Measurements from ENCODE around the gene CTNND2.

CTNND2 gene

GRCh38 chr5:11675184-11675583, 229.1 kb downstream of the CTNND2 start:
- no peak overlapping the region for H4K8ac ChIP-seq (ENCODE audit: low read depth, low read length)
- H2AFZ ChIP-seq (ENCODE audit: insufficient read depth, low read length, poor library complexity) = no peak overlapping the region
- H3K9me3 ChIP-seq (ENCODE audit: insufficient read depth, low read depth, low read length) = no peaks in the 10 kb centered on the region
- H3K36me3 ChIP-seq (ENCODE audit: control insufficient read depth in 1 of 2, insufficient read depth in 2 of 2, low read length in 2 of 2) = no peaks in the 10 kb centered on the region
- H3K18ac ChIP-seq (ENCODE audit: low read length) = no peak overlapping the region
- DNase-seq = no peak
- H2BK120ac ChIP-seq (ENCODE audit: insufficient read depth, low read length, poor library complexity) = no peak overlapping the region
- H2BK12ac ChIP-seq (ENCODE audit: low read length) = no peak overlapping the region
- no peak overlapping the region for H3K14ac ChIP-seq (ENCODE audit: low read length)
- H4K91ac ChIP-seq (ENCODE audit: low read depth, low read length) = no peak overlapping the region
- WGBS (ENCODE audit: extremely low coverage, insufficient coverage, insufficient read length) = no CpG with 5 or more reads among the region's 2 CpGs
- peaks cover 4 to 7% of the 10 kb centered on the region in 2 experiments for H3K4me1 ChIP-seq (ENCODE audit: control insufficient read depth in 1 of 2, insufficient read depth in 2 of 2, low read length in 2 of 2)
- H3K27me3 ChIP-seq (ENCODE audit: insufficient read depth, low read length) = no peaks in the 10 kb centered on the region
- no peak overlapping the region for H3K4me3 ChIP-seq (ENCODE audit: low read depth, low read length)
- no peak overlapping the region for H4K12ac ChIP-seq (ENCODE audit: low read depth, low read length)
- no peak overlapping the region for H3K4ac ChIP-seq (ENCODE audit: low read depth, low read length)
- no peak overlapping the region for H2AK5ac ChIP-seq (ENCODE audit: low read length)
- no peak overlapping the region for H3K23ac ChIP-seq (ENCODE audit: low read length)
- H3K4me2 ChIP-seq (ENCODE audit: low read length) = no peak overlapping the region
- H3K27ac ChIP-seq (ENCODE audit: low read depth, low read length) = no peak overlapping the region
- no peaks in the 10 kb centered on the region for H3K79me1 ChIP-seq (ENCODE audit: low read length)
- H2BK5ac ChIP-seq (ENCODE audit: low read depth, low read length, poor library complexity) = no peak overlapping the region
- no peak overlapping the region for H3K9ac ChIP-seq (ENCODE audit: low read length)
- no peaks in the 10 kb centered on the region for H3K79me2 ChIP-seq (ENCODE audit: control insufficient read depth, insufficient read depth, low read length, poor library complexity)

DNA sequence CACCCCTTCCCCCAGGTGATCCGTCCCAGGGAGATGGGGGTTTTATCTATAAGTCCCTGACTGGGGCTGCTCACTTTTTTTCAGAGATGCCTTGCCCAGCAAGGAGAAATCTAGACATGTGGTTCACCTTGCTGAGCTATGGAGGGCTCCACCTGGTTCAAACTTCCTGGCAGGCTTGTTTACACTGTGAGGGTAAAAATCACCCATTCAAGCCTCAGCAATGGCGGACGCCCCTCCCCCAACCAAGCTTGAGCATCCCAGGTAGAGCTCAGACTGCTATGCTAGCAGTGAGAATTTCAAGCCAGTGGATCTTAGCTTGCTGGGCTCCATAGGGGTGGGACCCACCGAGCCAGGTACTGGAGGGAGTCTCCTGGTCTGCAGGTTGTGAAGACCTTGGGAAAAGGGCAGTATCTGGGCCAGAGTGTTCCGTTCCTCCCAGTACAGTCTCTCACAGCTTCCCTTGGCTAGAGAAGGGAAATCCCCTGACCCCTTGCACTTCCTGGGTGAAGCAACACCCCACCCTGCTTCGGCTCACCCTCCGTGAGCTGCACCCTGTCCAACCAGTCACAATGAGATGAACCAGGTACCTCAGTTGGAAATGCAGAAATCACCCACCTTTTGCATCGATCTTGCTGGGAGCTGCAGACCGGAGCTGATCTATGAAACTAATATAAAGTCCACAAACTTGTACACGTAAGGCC, 231.7 kb downstream of the CTNND2 start:
- Histone ChIP-seq H3K9ac (ENCODE audit: low read length) (no peak overlapping the region), H3K27me3 (ENCODE audit: insufficient read depth, low read length) (no peaks in the 10 kb centered on the region), H3K79me1 (ENCODE audit: low read length) (no peaks in the 10 kb centered on the region), H3K27ac (ENCODE audit: low read depth, low read length) (no peak overlapping the region), H2AFZ (ENCODE audit: insufficient read depth, low read length, poor library complexity) (no peak overlapping the region), H3K79me2 (ENCODE audit: control insufficient read depth, insufficient read depth, low read length, poor library complexity) (no peaks in the 10 kb centered on the region), H2BK120ac (ENCODE audit: insufficient read depth, low read length, poor library complexity) (no peak overlapping the region), H3K4me3 (ENCODE audit: low read depth, low read length) (no peak overlapping the region), H3K9me3 (ENCODE audit: insufficient read depth, low read depth, low read length) (no peaks in the 10 kb centered on the region), H3K23ac (ENCODE audit: low read length) (no peak overlapping the region), H4K91ac (ENCODE audit: low read depth, low read length) (no peak overlapping the region), H3K4ac (ENCODE audit: low read depth, low read length) (no peak overlapping the region), H2AK5ac (ENCODE audit: low read length) (no peak overlapping the region), H3K4me2 (ENCODE audit: low read length) (no peak overlapping the region), H3K14ac (ENCODE audit: low read length) (no peak overlapping the region), H4K8ac (ENCODE audit: low read depth, low read length) (no peak overlapping the region), H3K18ac (ENCODE audit: low read length) (no peak overlapping the region), H4K12ac (ENCODE audit: low read depth, low read length) (no peak overlapping the region), H3K4me1 (ENCODE audit: control insufficient read depth in 1 of 2, insufficient read depth in 2 of 2, low read length in 2 of 2) (peaks cover 0 to 2% of the 10 kb centered on the region in 2 experiments), H2BK12ac (ENCODE audit: low read length) (no peak overlapping the region), H3K36me3 (ENCODE audit: control insufficient read depth in 1 of 2, insufficient read depth in 2 of 2, low read length in 2 of 2) (no peaks in the 10 kb centered on the region), H2BK5ac (ENCODE audit: low read depth, low read length, poor library complexity) (no peak overlapping the region)
- WGBS (ENCODE audit: extremely low coverage, insufficient coverage, insufficient read length) = no CpG with 5 or more reads among the region's 10 CpGs
- DNase-seq = no peak

DNA sequence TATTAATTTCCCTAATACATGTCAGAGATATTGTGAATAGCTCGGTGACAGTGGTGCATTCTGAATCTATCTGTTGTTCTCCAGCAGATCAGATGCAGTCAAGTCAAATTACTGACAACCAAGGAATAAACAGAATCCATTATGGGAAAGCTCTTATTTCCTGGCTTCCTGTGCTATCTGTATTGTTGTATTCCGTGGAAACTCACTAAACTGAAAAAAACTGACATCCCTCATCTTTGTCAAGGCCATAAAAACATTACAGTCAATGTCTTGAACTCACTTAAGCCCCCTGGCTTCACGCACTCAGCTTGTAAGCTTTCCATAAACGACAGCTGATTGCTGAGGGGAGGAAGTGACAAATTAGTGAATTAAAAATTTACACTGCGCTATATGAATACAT, 245.9 kb downstream of the CTNND2 start:
- Histone ChIP-seq H4K12ac (ENCODE audit: low read depth, low read length) (no peak overlapping the region), H3K4me2 (ENCODE audit: low read length) (no peak overlapping the region), H3K4ac (ENCODE audit: low read depth, low read length) (no peak overlapping the region), H3K18ac (ENCODE audit: low read length) (no peak overlapping the region), H3K27me3 (ENCODE audit: insufficient read depth, low read length) (no peaks in the 10 kb centered on the region), H3K79me1 (ENCODE audit: low read length) (no peaks in the 10 kb centered on the region), H3K27ac (ENCODE audit: low read depth, low read length) (no peak overlapping the region), H3K4me3 (ENCODE audit: low read depth, low read length) (no peak overlapping the region), H3K14ac (ENCODE audit: low read length) (no peak overlapping the region), H4K91ac (ENCODE audit: low read depth, low read length) (no peak overlapping the region), H2AFZ (ENCODE audit: insufficient read depth, low read length, poor library complexity) (no peak overlapping the region), H3K9ac (ENCODE audit: low read length) (no peak overlapping the region), H2AK5ac (ENCODE audit: low read length) (no peak overlapping the region), H3K36me3 (ENCODE audit: control insufficient read depth in 1 of 2, insufficient read depth in 2 of 2, low read length in 2 of 2) (no peaks in the 10 kb centered on the region), H3K23ac (ENCODE audit: low read length) (no peak overlapping the region), H3K9me3 (ENCODE audit: insufficient read depth, low read depth, low read length) (no peaks in the 10 kb centered on the region), H3K4me1 (ENCODE audit: control insufficient read depth in 1 of 2, insufficient read depth in 2 of 2, low read length in 2 of 2) (no peaks in the 10 kb centered on the region), H2BK12ac (ENCODE audit: low read length) (no peak overlapping the region), H2BK5ac (ENCODE audit: low read depth, low read length, poor library complexity) (no peak overlapping the region), H3K79me2 (ENCODE audit: control insufficient read depth, insufficient read depth, low read length, poor library complexity) (no peaks in the 10 kb centered on the region), H2BK120ac (ENCODE audit: insufficient read depth, low read length, poor library complexity) (no peak overlapping the region), H4K8ac (ENCODE audit: low read depth, low read length) (no peak overlapping the region)
- DNase-seq = no peak
- WGBS (ENCODE audit: extremely low coverage, insufficient coverage, insufficient read length) = no CpG with 5 or more reads among the region's 5 CpGs

DNA sequence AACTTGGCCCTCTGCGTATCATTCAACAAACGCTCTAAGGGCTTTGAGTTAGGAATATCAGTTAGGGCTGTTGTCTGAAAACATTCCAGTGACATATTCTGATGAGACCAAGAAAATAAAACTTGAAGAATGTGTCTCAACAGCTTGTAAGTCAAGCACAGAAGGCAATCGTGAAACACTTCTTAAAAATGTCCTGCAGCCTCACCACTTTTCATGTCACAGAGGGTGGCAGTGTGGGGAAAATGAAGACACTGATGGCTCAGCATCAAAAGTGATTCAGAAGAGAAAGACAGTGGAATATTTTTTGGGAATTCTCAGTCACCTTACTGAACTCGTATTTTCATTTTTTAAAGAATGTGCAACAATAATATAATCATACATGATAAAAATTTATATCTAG, 247.3 kb downstream of the CTNND2 start:
- Histone ChIP-seq H3K27ac (ENCODE audit: low read depth, low read length) (no peak overlapping the region), H4K91ac (ENCODE audit: low read depth, low read length) (no peak overlapping the region), H3K9ac (ENCODE audit: low read length) (no peak overlapping the region), H3K18ac (ENCODE audit: low read length) (no peak overlapping the region), H3K23ac (ENCODE audit: low read length) (no peak overlapping the region), H3K4me1 (ENCODE audit: control insufficient read depth in 1 of 2, insufficient read depth in 2 of 2, low read length in 2 of 2) (no peaks in the 10 kb centered on the region), H2AFZ (ENCODE audit: insufficient read depth, low read length, poor library complexity) (no peak overlapping the region), H3K4me2 (ENCODE audit: low read length) (no peak overlapping the region), H3K79me1 (ENCODE audit: low read length) (no peaks in the 10 kb centered on the region), H2BK120ac (ENCODE audit: insufficient read depth, low read length, poor library complexity) (no peak overlapping the region), H3K27me3 (ENCODE audit: insufficient read depth, low read length) (no peaks in the 10 kb centered on the region), H3K14ac (ENCODE audit: low read length) (no peak overlapping the region), H4K12ac (ENCODE audit: low read depth, low read length) (no peak overlapping the region), H2AK5ac (ENCODE audit: low read length) (no peak overlapping the region), H3K4ac (ENCODE audit: low read depth, low read length) (no peak overlapping the region), H2BK5ac (ENCODE audit: low read depth, low read length, poor library complexity) (no peak overlapping the region), H3K36me3 (ENCODE audit: control insufficient read depth in 1 of 2, insufficient read depth in 2 of 2, low read length in 2 of 2) (no peaks in the 10 kb centered on the region), H4K8ac (ENCODE audit: low read depth, low read length) (no peak overlapping the region), H3K79me2 (ENCODE audit: control insufficient read depth, insufficient read depth, low read length, poor library complexity) (no peaks in the 10 kb centered on the region), H3K9me3 (ENCODE audit: insufficient read depth, low read depth, low read length) (no peaks in the 10 kb centered on the region), H3K4me3 (ENCODE audit: low read depth, low read length) (no peak overlapping the region), H2BK12ac (ENCODE audit: low read length) (no peak overlapping the region)
- no CpG with 5 or more reads among the region's 4 CpGs for WGBS (ENCODE audit: extremely low coverage, insufficient coverage, insufficient read length)
- DNase-seq = no peak
